Calu3 (cell line): ENCODE results near the gene DYNC2H1. TPM values are rescaled to one million over a fixed set of nuclear protein-coding genes. Genes with fewer than 3 reads are reported as not detected.

Experiments
- BruUV-seq: library from RNA; stranded (reverse); fragments of 400-500 nt; replicated peaks from 2 replicates; lab custom pipeline; 2021; lab: Mats Ljungman, UMichigan
- CTCF ChIA-PET: fragments of 300-600 bp; sonication (Branson Sonifier 250); formaldehyde crosslinking; loops from one replicate; lab custom pipeline; 2022; ENCODE audit warnings: antibody characterized with exemption; lab: Charles Lee
- DNase-seq: peaks from one replicate; pipeline ENCODE4 v3.0.0; 2022
- H3K27ac Mint-ChIP-seq: one replicate; pipeline ENCODE4 v1.8.0; 2022; ENCODE audit warnings: mixed read lengths; ENCODE audit not compliant: unreplicated experiment
- H3K27me3 Mint-ChIP-seq: one replicate; pipeline ENCODE4 v1.8.0; 2022; ENCODE audit warnings: mixed read lengths; ENCODE audit not compliant: unreplicated experiment
- H3K36me3 Mint-ChIP-seq: one replicate; pipeline ENCODE4 v1.8.0; 2022; ENCODE audit warnings: mild to moderate bottlenecking, moderate library complexity, mixed read lengths; ENCODE audit not compliant: insufficient read depth, unreplicated experiment
- H3K4me1 Mint-ChIP-seq: one replicate; pipeline ENCODE4 v1.8.0; 2022; ENCODE audit warnings: mild to moderate bottlenecking, low read depth, mixed read lengths; ENCODE audit not compliant: unreplicated experiment
- H3K4me3 Mint-ChIP-seq: one replicate; pipeline ENCODE4 v1.8.0; 2022; ENCODE audit warnings: mild to moderate bottlenecking, low read depth, moderate library complexity, mixed read lengths; ENCODE audit not compliant: unreplicated experiment
- H3K9me3 Mint-ChIP-seq: one replicate; pipeline ENCODE4 v1.8.0; 2022; ENCODE audit warnings: low read depth, mixed read lengths; ENCODE audit not compliant: unreplicated experiment
- intact Hi-C: fragments of 100-400 bp; cut with micrococcal nuclease; formaldehyde crosslinking; loops from one replicate; pipeline ENCODE4 v1.10.0; 2022; ENCODE audit not compliant: unreplicated experiment
- total RNA-seq: library from RNA; stranded (reverse); gene quantifications from 2 replicates; pipeline ENCODE4 v1.2.3, GENCODE V29; 2022
- TF ChIP-seq, protein P1 (sequence below): fragments of 200-600 bp; IDR thresholded peaks from one replicate; pipeline ENCODE4 v1.8.0; 2022; ENCODE audit warnings: antibody characterized with exemption; ENCODE audit not compliant: unreplicated experiment

DYNC2H1 gene
- total RNA-seq, 1 experiment from 2014 or later, result 3.4 TPM

DNA sequence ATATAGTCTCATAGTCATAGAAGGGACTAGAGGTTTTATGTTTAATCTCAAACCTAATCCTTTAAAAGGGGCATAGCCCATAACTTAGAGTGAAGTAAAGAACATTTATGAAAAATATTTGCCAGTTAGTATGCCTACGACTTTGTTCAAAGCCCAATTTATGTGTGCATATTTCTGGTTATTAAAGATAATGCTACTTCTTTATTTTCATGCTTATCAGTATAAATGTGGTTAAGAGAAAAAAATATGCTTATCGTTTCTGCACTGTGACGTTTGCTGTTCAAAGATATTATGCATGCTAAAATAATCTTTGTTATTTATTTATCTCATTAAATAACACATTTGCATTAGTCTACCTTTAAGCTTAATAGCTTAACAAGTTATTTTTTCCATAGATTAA is 343.9 kb downstream of the DYNC2H1 start:
- no peak for DNase-seq
- intact Hi-C loops, result no loop called here

DNA sequence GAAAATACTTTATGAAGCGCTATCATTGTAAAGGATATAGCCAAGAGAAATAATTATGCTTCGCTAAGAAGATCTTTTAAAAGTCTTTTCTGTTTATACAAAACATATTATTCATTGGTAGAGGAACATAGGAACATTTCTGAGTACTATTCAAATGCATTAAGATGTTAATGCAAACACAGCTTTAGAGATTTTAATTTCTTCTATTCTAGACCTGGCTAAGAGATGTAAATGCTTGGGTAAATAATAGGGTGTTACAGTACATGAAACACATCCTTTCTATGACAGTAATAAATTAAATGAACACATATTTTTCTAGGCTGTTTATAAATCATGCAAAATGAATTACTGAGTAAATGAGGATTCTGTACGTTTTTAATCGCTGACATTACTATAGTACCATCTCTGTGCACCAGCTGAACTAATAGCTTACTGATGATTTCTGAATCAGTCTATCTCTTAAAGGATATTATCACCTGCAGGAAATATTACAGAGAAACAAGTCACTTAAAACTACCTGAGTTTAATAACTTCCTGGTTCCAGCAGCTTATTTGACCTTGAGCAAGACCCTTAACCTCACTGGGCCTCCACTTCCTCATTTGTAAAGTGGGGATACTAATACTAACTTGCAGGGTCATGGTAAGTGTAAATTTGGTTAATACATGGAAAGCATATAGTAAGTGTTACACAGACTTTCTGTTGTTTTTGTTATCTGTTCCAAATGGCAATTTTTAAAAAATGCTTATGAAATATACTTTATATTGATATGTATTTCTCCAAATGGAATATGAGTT is 344.9 kb downstream of the DYNC2H1 start:
- CTCF ChIA-PET, result no interaction called here

More for the DNA sequence above, 343.9 kb downstream of the DYNC2H1 start:
- Mint-ChIP-seq H3K27me3 (no peaks in the 10 kb centered on the region), H3K4me1 (no peaks in the 10 kb centered on the region), H3K9me3 (no peaks in the 10 kb centered on the region), H3K27ac (no peak overlapping the region), H3K36me3 (no peaks in the 10 kb centered on the region), H3K4me3 (no peak overlapping the region)
- CTCF ChIA-PET, result no interaction called here
- no TSS peak for BruUV-seq
- TF ChIP-seq, protein P1, sequence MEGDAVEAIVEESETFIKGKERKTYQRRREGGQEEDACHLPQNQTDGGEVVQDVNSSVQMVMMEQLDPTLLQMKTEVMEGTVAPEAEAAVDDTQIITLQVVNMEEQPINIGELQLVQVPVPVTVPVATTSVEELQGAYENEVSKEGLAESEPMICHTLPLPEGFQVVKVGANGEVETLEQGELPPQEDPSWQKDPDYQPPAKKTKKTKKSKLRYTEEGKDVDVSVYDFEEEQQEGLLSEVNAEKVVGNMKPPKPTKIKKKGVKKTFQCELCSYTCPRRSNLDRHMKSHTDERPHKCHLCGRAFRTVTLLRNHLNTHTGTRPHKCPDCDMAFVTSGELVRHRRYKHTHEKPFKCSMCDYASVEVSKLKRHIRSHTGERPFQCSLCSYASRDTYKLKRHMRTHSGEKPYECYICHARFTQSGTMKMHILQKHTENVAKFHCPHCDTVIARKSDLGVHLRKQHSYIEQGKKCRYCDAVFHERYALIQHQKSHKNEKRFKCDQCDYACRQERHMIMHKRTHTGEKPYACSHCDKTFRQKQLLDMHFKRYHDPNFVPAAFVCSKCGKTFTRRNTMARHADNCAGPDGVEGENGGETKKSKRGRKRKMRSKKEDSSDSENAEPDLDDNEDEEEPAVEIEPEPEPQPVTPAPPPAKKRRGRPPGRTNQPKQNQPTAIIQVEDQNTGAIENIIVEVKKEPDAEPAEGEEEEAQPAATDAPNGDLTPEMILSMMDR, result no peak

DNA sequence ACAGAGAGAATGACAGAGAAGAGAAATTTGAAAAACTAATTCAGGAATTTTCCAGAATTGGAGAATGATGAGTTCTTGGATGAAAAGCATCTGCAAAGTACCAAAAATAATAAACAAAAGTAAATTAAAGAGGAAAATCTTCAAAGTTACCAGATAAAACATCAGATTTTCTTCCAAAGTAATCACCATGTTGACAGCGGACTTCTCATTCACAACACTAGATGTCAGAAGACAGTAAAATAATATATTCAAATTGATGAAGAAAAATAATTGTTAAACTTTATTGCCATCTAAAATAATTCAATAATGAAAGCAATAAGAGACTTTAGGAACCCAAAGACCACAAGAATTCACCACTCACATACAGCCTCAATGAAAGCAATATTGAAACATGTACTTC is 355.2 kb downstream of the DYNC2H1 start:
- no peaks in the 10 kb centered on the region for H3K27me3 Mint-ChIP-seq
- intact Hi-C loops, result loop anchor here (5.0 kb wide), 1 partner anchor 138 kb away; no protein-coding TSS in a partner anchor
- H3K27ac Mint-ChIP-seq, result no peak overlapping the region
- no peaks in the 10 kb centered on the region for H3K36me3 Mint-ChIP-seq
- no TSS peak for BruUV-seq
- CTCF ChIA-PET, result no interaction called here
- TF ChIP-seq, protein P1, result no peak
- H3K4me1 Mint-ChIP-seq, result no peaks in the 10 kb centered on the region
- H3K9me3 Mint-ChIP-seq, result no peaks in the 10 kb centered on the region
- no peak for DNase-seq
- no peak overlapping the region for H3K4me3 Mint-ChIP-seq

More for the DNA sequence above, 344.9 kb downstream of the DYNC2H1 start:
- no peaks in the 10 kb centered on the region for H3K36me3 Mint-ChIP-seq
- H3K4me1 Mint-ChIP-seq, result no peaks in the 10 kb centered on the region
- no peak for DNase-seq
- H3K27me3 Mint-ChIP-seq, result no peaks in the 10 kb centered on the region
- TF ChIP-seq, protein P1, result no peak
- intact Hi-C loops, result no loop called here
- no peak overlapping the region for H3K27ac Mint-ChIP-seq
- H3K4me3 Mint-ChIP-seq, result no peak overlapping the region
- no peaks in the 10 kb centered on the region for H3K9me3 Mint-ChIP-seq
- no TSS peak for BruUV-seq

DNA sequence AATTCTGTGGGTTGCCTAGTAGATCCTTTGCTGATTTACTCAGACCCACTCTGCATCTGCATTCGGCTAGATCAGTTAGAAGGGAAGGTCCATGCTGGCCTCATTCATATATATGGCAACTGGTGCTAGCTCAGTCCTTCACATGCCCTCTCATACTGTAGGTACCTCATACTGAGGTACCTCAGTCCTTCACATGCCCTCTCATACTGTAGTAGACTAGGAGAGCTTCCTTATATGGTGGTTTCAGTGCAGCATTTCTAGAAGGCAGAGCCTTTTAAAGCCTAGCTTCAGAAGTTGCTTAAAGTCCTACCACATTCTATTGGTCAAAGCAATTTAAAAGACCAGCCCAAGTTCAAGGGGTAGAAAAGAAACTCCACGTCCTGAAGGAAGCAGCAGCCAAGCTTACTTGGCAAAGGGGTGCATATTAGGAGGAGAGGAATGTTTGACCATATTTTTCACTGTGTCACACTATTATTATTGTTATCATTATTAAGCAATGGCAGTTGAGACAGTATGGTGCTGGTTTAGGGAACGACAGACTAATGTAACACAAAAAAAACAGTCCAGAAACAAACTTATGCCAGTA is 356.4 kb downstream of the DYNC2H1 start:
- intact Hi-C loops, result no loop called here
- BruUV-seq, result no TSS peak
- H3K4me3 Mint-ChIP-seq, result no peak overlapping the region
- no peak for DNase-seq
- H3K4me1 Mint-ChIP-seq, result no peaks in the 10 kb centered on the region
- H3K9me3 Mint-ChIP-seq, result no peaks in the 10 kb centered on the region
- TF ChIP-seq, protein P1, result no peak
- H3K27me3 Mint-ChIP-seq, result no peaks in the 10 kb centered on the region
- CTCF ChIA-PET, result no interaction called here
- H3K36me3 Mint-ChIP-seq, result no peaks in the 10 kb centered on the region
- no peak overlapping the region for H3K27ac Mint-ChIP-seq
